Activated gamma-delta T cell (primary cell): Measurements from ENCODE around the gene CELF1.
"Not testable (repeated sequence)": the region's sequence is repeated elsewhere in the genome, so short reads cannot be mapped to it uniquely, and the experiment has no call there.

Source experiments
- DNase-seq: peaks from one replicate; lab custom pipeline; 2025; lab: John Stamatoyannopoulos, UW

CELF1 gene

DNA sequence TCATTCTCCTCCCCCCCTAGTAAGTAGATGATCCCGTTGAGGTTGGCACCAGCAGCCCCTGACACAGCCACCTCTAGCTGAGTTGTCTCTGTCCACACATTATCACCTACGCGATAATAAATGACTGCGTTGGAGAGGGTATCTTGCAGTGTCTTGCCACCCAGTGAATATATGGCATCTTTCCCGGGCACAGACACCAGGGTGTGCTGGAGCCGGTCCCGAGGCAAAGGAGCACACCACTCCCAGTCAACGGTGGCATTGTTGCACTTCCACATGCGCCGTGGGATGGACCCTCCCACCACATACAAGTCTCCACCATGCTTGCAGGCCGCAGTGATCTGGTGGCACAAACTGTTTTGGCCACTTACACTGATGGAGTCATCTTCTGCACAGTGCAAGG lies 20.4 kb upstream of the CELF1 start:
- DNase-seq: no peak

- DNase-seq: no peak
These were observed 19.9 kb upstream of the CELF1 start for GRCh38 chr11:47572715-47573255.

DNA sequence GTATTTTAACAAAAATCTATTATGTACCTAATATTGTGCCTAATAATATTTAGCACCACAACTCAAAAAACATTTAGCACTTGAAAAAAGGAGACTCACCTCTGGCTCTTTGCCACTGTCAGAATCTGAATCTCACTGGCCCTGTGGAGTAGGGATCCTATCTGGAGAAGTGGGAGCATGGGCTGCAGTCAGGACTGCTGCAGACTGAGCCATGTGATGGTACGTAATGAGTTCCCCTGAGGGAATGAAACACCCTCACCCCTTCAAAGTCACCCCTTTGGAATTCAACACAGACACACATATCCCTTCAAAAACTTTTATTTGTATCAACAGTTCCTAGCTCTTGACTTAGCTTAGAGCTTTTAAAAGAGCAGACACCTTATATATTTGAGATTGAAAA lies 19.0 kb upstream of the CELF1 start:
- DNase-seq: no peak

DNA sequence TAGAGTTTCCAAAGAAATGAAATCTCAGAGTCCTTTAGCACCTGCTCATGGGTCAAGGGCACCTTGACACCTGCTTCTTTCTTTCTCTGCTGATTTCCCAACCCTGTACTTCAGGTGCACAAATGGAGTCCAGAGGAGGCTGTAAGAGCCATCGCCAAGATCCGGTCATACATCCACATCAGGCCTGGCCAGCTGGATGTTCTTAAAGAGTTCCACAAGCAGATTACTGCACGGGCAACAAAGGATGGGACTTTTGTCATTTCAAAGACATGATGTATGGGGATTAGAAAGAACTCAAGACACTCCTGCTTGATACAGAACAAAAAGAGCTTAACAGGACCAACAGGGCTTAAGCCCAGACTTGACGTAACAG lies 18.4 kb upstream of the CELF1 start:
- DNase-seq: no peak

- DNase-seq: no peak
These were observed 17.9 kb upstream of the CELF1 start for GRCh38 chr11:47570651-47571356.

DNA sequence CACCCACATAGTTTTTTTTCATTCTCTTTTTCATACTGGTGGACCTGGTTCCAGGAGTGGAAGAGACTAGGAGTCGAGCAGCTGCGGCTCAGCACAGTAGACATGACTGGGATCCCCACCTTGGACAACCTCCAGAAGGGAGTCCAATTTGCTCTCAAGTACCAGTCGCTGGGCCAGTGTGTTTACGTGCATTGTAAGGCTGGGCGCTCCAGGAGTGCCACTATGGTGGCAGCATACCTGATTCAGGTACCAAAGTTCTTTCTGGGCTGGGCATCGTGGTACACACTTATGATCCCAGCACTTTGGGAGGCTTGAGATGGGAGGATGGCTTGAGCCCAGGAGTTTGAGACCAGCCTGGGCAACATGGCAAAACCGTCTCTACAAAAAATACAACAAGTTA lies 16.7 kb upstream of the CELF1 start:
- DNase-seq: no peak

DNA sequence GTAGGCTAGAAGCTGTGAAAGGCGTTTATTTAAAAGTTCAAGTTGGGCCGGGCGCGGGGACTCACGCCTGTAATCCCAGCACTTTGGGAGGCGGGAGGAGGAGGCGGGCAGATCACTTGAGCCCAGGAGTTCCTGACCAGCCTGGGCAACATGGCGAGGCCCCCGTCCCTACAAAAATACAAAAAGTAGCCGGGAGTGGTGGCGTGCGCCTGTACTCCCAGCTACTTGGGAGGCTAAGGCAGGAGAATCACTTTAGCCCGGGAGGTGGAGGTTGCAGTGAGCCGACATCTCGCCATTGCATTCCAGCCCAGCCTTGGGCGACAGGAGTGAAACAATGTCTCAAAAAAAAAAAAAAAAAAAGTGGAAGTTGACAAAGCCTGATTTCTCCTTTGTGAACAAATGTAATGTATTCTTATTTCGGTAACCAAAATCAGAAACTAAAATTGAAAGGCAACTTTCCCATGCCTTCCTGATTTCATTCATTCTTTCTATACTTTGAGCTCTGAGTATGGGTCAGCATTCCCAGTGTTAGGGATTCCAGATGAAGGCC lies 13.3 kb upstream of the CELF1 start:
- no peak for DNase-seq

DNA sequence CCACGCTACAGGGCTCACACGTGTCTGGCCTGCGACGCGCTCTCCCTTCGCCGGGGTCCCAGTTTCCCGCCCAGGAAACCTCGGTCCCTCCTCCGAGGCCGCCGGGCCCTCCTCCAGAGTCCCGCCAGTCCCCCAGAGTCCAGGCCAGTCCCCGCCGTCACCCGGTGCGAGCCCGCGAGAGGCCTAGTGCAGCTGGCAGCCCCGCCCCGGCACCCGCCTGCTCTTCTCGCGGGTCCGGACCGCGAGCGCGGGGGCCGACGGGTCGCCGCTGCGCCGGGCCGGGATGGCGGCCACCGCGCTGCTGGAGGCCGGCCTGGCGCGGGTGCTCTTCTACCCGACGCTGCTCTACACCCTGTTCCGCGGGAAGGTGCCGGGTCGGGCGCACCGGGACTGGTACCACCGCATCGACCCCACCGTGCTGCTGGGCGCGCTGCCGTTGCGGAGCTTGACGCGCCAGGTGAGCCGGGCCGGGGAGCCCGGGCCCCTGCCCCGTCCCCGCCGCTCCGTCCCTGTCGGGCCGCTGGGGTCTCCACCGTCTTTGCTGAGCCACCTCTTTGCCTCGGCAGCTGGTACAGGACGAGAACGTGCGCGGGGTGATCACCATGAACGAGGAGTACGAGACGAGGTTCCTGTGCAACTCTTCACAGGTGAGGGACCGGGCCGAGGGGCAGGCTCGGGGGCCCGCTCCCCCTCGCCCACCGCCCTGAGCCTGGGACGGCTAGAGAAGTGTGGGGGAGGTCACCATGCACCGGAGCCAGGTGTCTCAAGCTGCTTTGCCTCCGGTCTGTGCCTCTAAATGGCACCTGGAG lies 12.6 kb upstream of the CELF1 start, which contains the start of gene PTPMT1:
Gene PTPMT1, plus strand, starts transcription at position 260 of the 809 bp plus-strand sequence. Its CDS starts 24 bp downstream, at position 284.
- DNase-seq: peak; percentile 47

DNA sequence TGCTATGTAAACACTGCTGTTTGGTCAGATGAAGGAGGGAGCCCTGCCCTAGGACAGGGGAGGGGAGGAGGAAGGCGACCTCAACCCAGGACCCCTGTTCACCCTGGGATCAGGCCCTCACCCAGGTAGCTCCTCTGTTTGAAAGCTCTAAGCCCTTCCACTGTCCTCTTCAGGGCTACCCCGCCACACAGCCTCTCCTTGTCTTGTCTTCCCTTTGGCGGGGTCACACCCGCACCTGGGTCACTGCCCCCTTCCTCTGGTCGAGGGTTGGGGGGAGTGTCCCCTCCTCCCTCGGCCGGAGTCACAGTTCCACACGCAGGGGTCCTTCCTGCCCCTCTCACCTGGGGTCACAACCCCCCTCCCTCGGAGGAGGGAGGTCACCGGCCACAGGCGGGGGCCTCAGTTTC lies 12.0 kb upstream of the CELF1 start:
- DNase-seq: no peak

DNA sequence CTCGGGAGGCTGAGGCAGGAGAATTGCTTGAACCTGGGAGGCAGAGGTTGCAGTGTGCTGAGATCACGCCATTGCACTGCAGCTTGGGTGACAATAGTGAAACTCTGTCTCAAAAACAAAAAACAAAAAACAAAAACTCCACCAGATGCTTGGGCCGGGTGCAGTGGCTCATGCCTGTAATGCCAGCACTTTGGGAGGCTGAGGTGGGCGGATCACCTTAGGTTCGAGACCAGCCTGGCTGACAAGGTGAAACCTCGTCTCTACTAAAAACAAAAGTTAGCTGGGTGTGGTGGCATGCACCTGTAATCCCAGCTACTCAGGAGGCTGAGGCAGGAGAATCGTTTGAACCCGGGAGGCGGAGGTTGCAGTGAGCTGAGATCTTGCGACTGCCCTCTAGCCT lies 11.4 kb upstream of the CELF1 start:
- not testable (repeated sequence) for DNase-seq

- DNase-seq: not testable (repeated sequence)
These were observed 9.5 kb upstream of the CELF1 start for GRCh38 chr11:47562393-47562792.

GRCh38 chr11:47560426-47560825 lies 7.5 kb upstream of the CELF1 start:
- DNase-seq: no peak

GRCh38 chr11:47558695-47559094 lies 5.8 kb upstream of the CELF1 start:
- DNase-seq: no peak

DNA sequence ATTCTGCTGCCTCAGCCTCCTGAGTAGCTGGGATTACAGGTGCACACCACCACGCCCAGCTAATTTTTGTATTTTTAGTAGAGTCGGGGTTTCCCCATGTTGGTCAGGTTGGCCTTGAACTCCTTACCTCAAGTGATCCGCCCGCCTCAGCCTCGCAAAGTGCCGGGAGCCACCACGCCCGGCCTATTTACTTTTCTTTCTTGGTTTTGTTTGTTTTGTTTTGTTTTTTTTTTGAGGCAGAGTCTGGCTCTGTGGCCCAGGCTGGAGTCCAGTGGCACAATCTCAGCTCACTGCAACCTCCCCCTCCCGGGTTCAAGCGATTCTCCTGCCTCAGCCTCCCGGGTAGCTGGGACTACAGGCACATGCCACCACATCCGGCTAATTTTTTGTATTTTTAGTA lies 4.1 kb upstream of the CELF1 start:
- not testable (repeated sequence) for DNase-seq

DNA sequence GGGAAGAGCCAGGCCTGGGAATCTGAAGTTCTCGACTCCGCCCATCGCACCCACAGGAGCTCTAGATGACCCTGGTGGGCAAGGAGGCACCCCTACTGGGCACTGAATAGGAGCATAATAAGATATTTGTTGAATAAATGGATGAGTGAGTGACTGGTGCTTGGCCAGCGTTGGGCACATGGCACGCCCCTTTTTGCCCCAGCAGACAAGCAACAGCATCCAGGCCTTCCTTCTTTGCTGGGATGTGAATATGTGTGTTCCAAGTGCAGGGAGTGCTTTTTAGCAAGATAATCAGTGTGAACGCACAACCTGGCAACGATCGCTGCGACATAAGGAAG lies 443 bp upstream of the CELF1 start:
- DNase-seq: no peak

- DNase-seq: no peak
These were observed 821 bp downstream of the CELF1 start for GRCh38 chr11:47552056-47552565.

DNA sequence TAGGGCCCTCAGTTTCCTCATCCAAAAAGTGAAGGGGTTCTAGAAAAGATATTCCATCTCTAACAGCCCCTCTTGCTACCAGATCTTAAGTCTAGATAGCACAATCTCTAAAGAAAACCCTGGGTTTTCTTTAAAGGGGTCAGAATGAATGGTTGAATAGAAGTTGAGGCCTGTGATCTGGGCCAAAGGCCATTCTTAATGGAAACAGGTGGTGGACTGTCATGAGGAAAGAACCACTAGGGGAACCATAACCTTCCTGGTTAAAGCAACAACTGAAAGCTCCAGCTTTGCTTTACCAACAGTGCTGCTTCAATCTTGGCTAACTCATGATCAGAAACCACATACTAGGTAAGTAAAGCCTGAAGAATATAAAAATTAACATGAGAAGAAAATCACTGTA lies 1.8 kb downstream of the CELF1 start:
- no peak for DNase-seq

GRCh38 chr11:47550288-47551047 lies 2.5 kb downstream of the CELF1 start:
- DNase-seq: no peak

DNA sequence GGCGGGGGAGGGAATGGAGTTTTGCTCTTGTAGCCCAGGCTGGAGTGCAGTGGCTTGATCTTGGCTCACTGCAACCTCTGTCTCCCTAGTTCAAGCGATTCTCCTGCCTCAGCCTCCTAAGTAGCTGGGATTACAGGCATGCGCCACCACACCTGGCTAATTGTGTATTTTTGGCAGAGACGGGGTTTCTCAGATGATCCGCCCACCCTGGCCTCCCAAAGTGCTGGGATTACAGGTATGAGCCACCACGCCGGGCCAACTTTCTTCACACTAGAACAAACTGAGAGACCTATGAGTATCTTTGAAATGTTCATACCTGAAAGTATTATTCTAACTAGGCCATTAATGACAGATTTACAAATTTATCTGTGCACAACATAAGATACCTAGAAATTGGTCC lies 6.7 kb downstream of the CELF1 start:
- not testable (repeated sequence) for DNase-seq

DNA sequence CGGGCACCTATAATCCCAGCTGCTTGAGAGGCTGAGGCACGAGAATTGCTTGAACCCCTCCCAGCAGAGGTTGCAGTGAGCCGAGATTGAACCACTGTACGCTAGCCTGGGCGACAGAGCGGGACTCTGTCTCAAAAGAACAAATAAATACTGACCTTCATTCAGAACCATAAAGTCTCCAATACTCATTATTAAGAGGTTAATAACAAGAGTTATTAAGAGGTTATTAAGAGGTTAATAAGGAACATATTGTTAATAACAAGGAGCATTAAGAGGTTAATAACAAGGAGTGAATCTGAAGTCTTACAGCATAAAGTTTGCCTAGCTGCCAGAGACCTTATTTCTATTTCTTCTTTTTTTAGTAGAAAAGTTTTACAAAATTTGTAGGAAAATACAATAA lies 7.6 kb downstream of the CELF1 start:
- DNase-seq: no peak

DNA sequence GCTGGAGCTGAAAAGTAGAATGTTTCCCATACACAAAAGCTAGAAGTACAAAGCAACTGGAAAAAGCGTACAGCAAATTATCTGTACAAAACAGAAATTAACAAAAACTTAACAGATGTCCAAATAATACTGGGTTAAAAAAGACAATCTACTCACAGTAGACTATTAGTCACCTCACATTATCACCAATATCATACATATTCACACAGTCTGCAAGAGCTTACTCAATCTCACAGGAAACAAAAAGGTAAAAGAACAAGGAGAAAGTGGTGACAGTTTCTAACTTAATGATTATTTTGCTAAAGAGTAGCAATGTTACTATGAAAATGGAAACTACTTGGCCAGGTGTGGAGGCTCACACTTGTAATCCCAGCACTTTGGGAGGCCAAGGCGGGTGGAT lies 11.9 kb downstream of the CELF1 start:
- DNase-seq: no peak

- DNase-seq: no peak
These were observed 13.3 kb downstream of the CELF1 start for GRCh38 chr11:47539681-47540039.
